ENCODE measurements around the gene EML6. TPM values are rescaled to one million over a fixed set of nuclear protein-coding genes. Genes with fewer than 3 reads are reported as not detected.

EML6 gene
- total RNA-seq, 4 donors from 2014 or later: 0.51 to 1.1 (median 0.61) TPM

- TF ChIP-seq, protein P1, sequence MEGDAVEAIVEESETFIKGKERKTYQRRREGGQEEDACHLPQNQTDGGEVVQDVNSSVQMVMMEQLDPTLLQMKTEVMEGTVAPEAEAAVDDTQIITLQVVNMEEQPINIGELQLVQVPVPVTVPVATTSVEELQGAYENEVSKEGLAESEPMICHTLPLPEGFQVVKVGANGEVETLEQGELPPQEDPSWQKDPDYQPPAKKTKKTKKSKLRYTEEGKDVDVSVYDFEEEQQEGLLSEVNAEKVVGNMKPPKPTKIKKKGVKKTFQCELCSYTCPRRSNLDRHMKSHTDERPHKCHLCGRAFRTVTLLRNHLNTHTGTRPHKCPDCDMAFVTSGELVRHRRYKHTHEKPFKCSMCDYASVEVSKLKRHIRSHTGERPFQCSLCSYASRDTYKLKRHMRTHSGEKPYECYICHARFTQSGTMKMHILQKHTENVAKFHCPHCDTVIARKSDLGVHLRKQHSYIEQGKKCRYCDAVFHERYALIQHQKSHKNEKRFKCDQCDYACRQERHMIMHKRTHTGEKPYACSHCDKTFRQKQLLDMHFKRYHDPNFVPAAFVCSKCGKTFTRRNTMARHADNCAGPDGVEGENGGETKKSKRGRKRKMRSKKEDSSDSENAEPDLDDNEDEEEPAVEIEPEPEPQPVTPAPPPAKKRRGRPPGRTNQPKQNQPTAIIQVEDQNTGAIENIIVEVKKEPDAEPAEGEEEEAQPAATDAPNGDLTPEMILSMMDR (IDR thresholded peaks at IDR 0.05; ENCODE audit: low read depth): no peak
Observed at GRCh38 chr2:54952425-54952824, 229.0 kb downstream of the EML6 start.

DNA sequence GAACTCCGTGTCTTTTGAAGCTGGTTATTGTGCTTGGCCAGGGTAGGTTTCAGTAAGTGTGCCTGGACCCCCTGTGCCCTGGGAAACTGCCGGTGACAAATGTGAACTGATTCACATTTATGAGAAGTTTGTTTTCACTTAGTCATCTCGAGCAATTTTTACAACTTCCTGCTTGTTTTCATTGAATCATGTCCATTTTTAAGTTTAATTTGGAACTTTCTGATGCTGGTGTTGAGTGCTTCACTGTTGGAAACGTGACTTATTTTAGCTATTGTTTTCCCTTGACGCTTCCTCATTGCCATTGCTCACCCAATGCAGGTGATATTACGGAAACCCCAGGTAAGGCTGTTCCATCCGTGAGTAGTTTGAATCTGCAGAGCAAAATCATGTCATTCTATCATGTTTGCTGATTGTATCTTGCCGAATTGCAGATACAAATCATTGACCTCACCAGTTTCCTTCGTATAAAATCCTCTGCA is 229.6 kb downstream of the EML6 start:
- TF ChIP-seq, protein P1 (IDR thresholded peaks at IDR 0.05; ENCODE audit: low read depth): no peak

DNA sequence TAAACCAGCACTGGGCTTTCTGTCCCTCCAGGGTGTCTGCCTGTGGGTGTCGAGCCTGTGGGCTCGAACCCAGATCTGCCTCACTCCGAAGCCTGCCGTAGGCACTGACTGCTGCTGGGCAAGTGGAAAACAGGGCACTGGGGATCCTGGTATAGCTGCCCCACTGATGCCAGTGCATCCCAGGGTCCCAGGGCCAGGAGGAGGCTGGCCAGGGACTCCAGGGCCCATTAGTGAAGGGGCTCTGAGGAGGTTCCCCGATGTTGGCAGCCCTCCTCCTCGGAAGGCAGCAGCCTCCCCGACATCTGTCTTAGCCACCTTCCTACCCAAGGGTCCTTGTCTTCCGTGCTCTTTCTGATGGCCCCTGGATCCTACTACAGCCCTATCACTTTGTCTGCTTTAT is 230.7 kb downstream of the EML6 start:
- TF ChIP-seq, protein P1 (IDR thresholded peaks at IDR 0.05; ENCODE audit: low read depth): no peak

- TF ChIP-seq, protein P1 (IDR thresholded peaks at IDR 0.05; ENCODE audit: low read depth): no peak
Observed at GRCh38 chr2:54954705-54955357, 231.4 kb downstream of the EML6 start.

DNA sequence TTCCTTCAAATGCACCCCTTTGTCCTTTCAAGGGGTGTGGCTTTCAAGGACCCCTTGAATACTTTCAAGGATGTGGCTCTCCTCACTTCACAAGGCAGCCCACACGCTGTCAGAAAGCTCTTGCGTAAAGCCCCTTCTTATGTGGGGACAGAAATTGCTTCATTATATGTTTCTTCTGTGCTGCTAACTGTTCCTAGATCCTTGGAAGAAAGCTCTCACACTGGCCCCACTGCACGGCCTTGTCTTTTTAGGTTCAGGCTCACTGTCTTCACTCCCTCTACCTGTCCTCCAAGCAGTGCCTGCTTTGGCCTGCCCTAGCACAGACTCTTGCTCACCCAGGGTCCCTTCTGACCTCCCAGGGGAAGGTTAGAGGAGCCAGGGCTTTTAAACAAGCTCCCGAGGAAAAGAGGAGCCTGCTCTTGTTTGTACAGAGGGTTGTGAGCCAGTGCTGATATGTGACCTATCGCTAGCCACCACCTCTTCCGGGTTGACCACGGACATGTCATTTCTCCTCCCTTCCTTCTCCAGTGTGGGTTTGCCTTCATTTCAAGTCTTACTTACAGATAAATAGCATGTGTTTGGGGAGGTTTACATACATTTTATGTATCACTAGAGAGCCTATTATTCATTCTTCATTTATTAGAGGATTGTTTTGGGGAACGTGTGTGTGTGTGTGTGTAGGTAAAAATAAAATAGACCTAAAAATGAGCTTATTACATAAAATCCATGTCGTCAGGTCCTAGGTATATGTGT is 232.1 kb downstream of the EML6 start:
- TF ChIP-seq, protein P1 (IDR thresholded peaks at IDR 0.05; ENCODE audit: low read depth): no peak

DNA sequence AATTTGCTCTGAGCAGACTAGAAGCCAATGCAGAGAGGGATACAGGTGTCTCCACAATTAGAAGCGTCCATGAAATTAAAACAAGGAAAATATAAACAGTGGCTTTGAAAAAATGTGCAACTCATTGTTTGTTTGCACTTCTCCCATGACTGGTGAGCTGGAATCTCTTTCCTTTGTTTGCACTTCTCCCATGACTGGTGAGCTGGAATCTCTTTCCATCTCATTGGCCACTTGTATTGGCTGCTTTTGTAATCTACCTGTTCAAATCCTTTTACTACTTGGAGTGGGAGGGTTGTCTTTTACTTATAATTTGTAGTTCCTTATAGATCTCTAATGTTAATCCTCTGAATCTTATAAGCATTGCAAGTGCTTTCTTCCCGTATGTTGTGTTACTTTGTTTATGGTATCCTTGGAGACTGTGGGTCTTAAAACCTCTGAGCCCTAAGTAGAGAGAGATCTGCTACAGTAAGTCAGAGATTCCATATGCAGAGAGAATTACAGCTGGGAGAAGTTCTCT is 232.7 kb downstream of the EML6 start:
- TF ChIP-seq, protein P1 (IDR thresholded peaks at IDR 0.05; ENCODE audit: low read depth): no peak

- TF ChIP-seq, protein P1 (IDR thresholded peaks at IDR 0.05; ENCODE audit: low read depth): no peak
Observed at GRCh38 chr2:54957321-54957999, 234.0 kb downstream of the EML6 start.
